Prostate gland (tissue), 2 donors: ENCODE results near the gene NSA2. TPM values are rescaled to one million over a fixed set of nuclear protein-coding genes. Genes with fewer than 3 reads are reported as not detected.
A peak's percentile ranks its signal among the peaks of the same experiment; 100 is the strongest.

Experiments used
- DNase-seq: peaks from one replicate; pipeline ENCODE4 v3.0.0-alpha.2; 2019; ENCODE audit warnings: low spot score
- H3K27ac ChIP-seq, 2 donors: fragments of 200-600 bp; sonication (generic); 2 replicates each; pipeline ENCODE4 v1.5.1; 2017 to 2019
- H3K27me3 ChIP-seq: fragments of 200-600 bp; sonication (generic); replicated peaks from 2 replicates; pipeline ENCODE4 v1.5.1; 2019; ENCODE audit not compliant: insufficient read depth
- H3K36me3 ChIP-seq, 2 donors: fragments of 200-600 bp; sonication (generic); 1 replicate in 1 of 2; 2 replicates in 1 of 2; pipeline versions ENCODE4 v1.5.1 to v1.8.1; 2017 to 2019
- H3K4me1 ChIP-seq: fragments of 200-600 bp; sonication (generic); replicated peaks from 2 replicates; pipeline ENCODE4 v1.5.1; 2019
- H3K4me3 ChIP-seq, 2 donors: fragments of 200-600 bp; sonication (generic); 2 replicates each; pipeline ENCODE4 v1.5.1; 2017 to 2019
- H3K9me3 ChIP-seq: fragments of 200-600 bp; sonication (generic); 2 replicates; pipeline ENCODE4 v1.5.1; 2017
- POLR2A ChIP-seq: fragments of 450-650 bp; IDR thresholded peaks from one replicate; pipeline ENCODE4 v1.6.1; 2016; ENCODE audit warnings: antibody characterized with exemption, mild to moderate bottlenecking
- POLR2AphosphoS5 ChIP-seq: sonication (generic); formaldehyde crosslinking; IDR thresholded peaks from one replicate; pipeline ENCODE4 v1.6.1; 2017; ENCODE audit warnings: antibody characterized with exemption
- WGBS: methylation state at CpG from one replicate; pipeline ENCODE4 v1.1.5; 2018; 5-methylcytosine and 5-hydroxymethylcytosine counted together
- intact Hi-C: fragments of 100-400 bp; cut with DNase I; formaldehyde crosslinking; loops from one replicate; pipeline ENCODE4 v1.14.2; 2022
- total RNA-seq, 2 donors: library from RNA; depleted of rRNA; stranded (reverse); fragments of >200 nt; gene quantifications; one replicate each; pipeline ENCODE4 v1.1.0, GENCODE V29; 2016
- TF ChIP-seq, protein P1 (sequence below), 4 experiments: fragments of 200-600 bp in 2 of 4; fragments of 450-650 bp in 2 of 4; sonication (generic) in 2 of 4; IDR thresholded peaks; 1 replicate in 3 of 4; 2 replicates in 1 of 4; pipeline ENCODE4 v1.5.1; 2016 to 2019; ENCODE audit warnings: antibody characterized with exemption in 4 of 4, mild to moderate bottlenecking in 2 of 4, moderate library complexity in 2 of 4

Gene NSA2
- total RNA-seq, 2 donors from 2014 or later: 59.2 to 130 TPM

DNA sequence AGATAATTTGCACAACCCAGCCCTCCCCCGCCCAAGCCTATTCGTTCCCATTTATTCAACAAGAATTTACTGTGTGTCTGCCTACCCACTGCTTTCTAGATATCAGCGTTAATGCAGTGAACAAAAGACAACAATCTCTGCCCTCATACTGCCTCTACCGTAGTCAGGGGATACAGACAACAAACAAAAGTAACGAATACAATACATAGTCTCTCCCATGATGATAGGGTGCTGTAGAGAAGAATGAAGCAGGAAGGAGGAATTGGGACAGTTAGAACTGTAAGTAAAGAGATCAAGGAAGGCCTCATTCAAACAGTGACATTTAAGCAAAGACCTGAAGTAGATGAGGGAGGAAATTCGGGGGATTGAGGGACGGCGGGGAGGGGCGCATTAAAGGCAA, 1.8 kb upstream of the NSA2 start:
- H3K36me3 ChIP-seq: no peaks in the 10 kb centered on the region
- intact Hi-C loops: loop anchor here (5.0 kb wide), 1 partner anchor 93 kb away; no protein-coding TSS in a partner anchor
- H3K27ac ChIP-seq: no peak overlapping the region
- no peak overlapping the region for H3K4me3 ChIP-seq
- WGBS: 50% methylated on average over 9 of the region's 9 CpGs
- no peaks in the 10 kb centered on the region for H3K27me3 ChIP-seq
- peaks cover 5% of the 10 kb centered on the region for H3K4me1 ChIP-seq
- H3K9me3 ChIP-seq: no peaks in the 10 kb centered on the region
- DNase-seq: no peak
- no peak for TF ChIP-seq POLR2AphosphoS5

DNA sequence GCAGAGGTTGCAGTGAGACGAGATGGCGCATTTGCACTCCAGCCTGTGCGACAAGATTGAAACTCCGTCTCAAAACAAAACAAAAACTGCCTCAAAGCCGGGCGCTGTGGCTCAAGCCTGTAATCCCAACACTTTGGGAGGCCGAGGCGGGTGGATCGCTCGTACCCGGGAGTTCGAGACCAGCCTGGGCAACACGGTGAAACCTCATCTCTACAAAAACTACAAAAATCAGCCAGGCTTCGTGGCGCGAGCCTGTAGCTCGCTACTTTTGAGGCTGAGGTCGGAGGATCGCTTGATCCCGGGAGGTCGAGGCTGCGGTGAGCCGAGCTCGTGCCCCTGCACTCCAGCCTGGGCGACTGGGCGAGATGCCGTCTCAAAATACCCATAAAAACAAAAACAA, 1.1 kb upstream of the NSA2 start:
- Histone ChIP-seq H3K9me3 (no peaks in the 10 kb centered on the region), H3K4me3 (peak overlapping the region; percentile 87 to 94), H3K27ac (no peak overlapping the region), H3K36me3 (peaks cover 0 to 2% of the 10 kb centered on the region in 2 donors), H3K27me3 (no peaks in the 10 kb centered on the region), H3K4me1 (peaks cover 5% of the 10 kb centered on the region)
- 59% methylated on average over 27 of the region's 27 CpGs for WGBS
- DNase-seq: no peak
- TF ChIP-seq POLR2AphosphoS5 (no peak), POLR2A (no peak)
- TF ChIP-seq, protein P1, sequence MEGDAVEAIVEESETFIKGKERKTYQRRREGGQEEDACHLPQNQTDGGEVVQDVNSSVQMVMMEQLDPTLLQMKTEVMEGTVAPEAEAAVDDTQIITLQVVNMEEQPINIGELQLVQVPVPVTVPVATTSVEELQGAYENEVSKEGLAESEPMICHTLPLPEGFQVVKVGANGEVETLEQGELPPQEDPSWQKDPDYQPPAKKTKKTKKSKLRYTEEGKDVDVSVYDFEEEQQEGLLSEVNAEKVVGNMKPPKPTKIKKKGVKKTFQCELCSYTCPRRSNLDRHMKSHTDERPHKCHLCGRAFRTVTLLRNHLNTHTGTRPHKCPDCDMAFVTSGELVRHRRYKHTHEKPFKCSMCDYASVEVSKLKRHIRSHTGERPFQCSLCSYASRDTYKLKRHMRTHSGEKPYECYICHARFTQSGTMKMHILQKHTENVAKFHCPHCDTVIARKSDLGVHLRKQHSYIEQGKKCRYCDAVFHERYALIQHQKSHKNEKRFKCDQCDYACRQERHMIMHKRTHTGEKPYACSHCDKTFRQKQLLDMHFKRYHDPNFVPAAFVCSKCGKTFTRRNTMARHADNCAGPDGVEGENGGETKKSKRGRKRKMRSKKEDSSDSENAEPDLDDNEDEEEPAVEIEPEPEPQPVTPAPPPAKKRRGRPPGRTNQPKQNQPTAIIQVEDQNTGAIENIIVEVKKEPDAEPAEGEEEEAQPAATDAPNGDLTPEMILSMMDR (IDR thresholded peaks at IDR 0.05): no peak
- intact Hi-C loops: loop anchor here (2.0 to 5.0 kb wide), 2 partner anchors 94 to 153 kb away; no protein-coding TSS in a partner anchor

DNA sequence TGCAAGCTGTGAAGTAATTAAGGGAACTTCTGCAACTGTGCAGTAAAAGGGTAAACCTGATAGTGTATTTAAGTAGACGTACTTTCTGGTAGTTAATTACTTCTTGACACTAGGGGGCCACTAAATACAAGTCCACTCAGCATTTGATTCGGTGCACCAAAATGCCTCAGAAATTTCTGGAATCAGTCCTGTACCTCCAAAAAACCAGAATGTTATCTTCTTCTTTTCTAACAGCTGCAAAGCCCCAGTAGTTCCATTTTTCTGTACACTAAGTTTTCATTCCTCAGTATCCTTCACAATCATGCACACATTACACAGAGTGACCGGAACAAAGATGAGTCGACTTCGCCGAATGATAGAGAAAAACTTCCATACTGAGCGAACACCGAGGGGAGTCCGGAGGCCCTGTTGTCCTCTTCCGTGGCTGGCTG, 616 bp upstream of the NSA2 start:
- Histone ChIP-seq H3K9me3 (no peaks in the 10 kb centered on the region), H3K27me3 (no peaks in the 10 kb centered on the region), H3K4me1 (peaks cover 5% of the 10 kb centered on the region), H3K4me3 (peak overlapping the region; percentile 87 to 94), H3K27ac (peak overlapping the region; percentile 80 to 81), H3K36me3 (peaks cover 0 to 2% of the 10 kb centered on the region in 2 donors)
- peak; percentile 10 for DNase-seq
- 0% methylated on average over 10 of the region's 10 CpGs for WGBS
- intact Hi-C loops: loop anchor here (2.0 to 5.0 kb wide), 2 partner anchors 94 to 152 kb away; no protein-coding TSS in a partner anchor
- no peak for TF ChIP-seq POLR2AphosphoS5
- TF ChIP-seq, protein P1 (IDR thresholded peaks at IDR 0.05): peak in 3 of 4 experiments; percentile 39 to 69 (median 49)

DNA sequence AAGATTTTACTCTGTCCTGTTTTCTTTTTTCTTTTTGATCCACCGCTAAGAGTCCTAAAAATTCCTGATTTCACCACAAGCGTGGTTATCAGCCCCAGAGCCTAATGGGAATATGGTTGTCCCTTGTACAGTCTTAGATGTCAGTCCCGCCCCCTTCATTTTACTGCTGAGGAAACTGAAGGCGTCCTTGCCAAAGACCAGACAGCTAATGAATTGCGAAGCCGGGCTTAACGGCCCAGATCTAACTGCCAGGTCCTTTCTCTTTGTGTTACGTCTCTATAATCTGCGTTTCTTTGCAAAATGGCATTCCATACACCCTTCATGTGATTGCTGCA, 497 bp downstream of the NSA2 start:
- Histone ChIP-seq H3K27ac (peak overlapping the region; percentile 80 to 81), H3K4me1 (peaks cover 5% of the 10 kb centered on the region)
- intact Hi-C loops: loop anchor here (2.0 to 5.0 kb wide), 2 partner anchors 95 to 151 kb away; no protein-coding TSS in a partner anchor

DNA sequence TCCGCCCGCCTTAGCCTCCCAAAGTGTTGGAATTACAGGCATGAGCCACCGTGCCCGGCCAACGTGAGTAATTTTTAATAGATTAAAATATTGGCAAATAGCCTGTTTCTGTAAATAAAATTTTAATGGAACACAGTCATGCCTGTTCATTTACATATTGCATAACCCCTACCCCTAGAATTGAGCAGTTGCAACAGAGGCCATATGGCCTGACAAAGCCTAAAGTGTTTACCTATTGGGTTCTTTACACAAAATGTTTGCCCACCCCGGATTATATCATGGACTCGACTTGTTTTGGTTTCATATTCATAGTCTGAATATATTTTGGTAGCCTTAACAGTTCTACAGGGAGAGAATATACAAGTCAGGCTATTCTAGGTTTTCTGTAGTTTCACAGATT, 5.3 kb downstream of the NSA2 start:
- DNase-seq: no peak
- no peak overlapping the region for H3K27ac ChIP-seq
- 67% methylated on average over 7 of the region's 7 CpGs for WGBS
- no peaks in the 10 kb centered on the region for H3K27me3 ChIP-seq
- H3K4me1 ChIP-seq: peaks cover 5% of the 10 kb centered on the region
- H3K36me3 ChIP-seq: peaks cover 0 to 2% of the 10 kb centered on the region in 2 donors
- TF ChIP-seq POLR2A: no peak
- TF ChIP-seq, protein P1 (IDR thresholded peaks at IDR 0.05): no peak
- no peak for TF ChIP-seq POLR2AphosphoS5
- intact Hi-C loops: no loop called here
- H3K4me3 ChIP-seq: no peak overlapping the region
- no peaks in the 10 kb centered on the region for H3K9me3 ChIP-seq

More for the DNA sequence above, 497 bp downstream of the NSA2 start:
- 0% methylated on average over 9 of the region's 9 CpGs for WGBS
- peak; percentile 4 for DNase-seq
- H3K4me3 ChIP-seq: peak overlapping the region; percentile 87 to 94
- peaks cover 0 to 2% of the 10 kb centered on the region in 2 donors for H3K36me3 ChIP-seq
- TF ChIP-seq POLR2AphosphoS5: no peak
- TF ChIP-seq, protein P1 (IDR thresholded peaks at IDR 0.05): no peak
- no peak for TF ChIP-seq POLR2A
- H3K27me3 ChIP-seq: no peaks in the 10 kb centered on the region
- no peaks in the 10 kb centered on the region for H3K9me3 ChIP-seq
